Measurements from ENCODE around the gene LCN15. TPM values are rescaled to one million over a fixed set of nuclear protein-coding genes. Genes with fewer than 3 reads are reported as not detected.

Gene LCN15
- total RNA-seq, 1 donor from 2014 or later: not detected

DNA sequence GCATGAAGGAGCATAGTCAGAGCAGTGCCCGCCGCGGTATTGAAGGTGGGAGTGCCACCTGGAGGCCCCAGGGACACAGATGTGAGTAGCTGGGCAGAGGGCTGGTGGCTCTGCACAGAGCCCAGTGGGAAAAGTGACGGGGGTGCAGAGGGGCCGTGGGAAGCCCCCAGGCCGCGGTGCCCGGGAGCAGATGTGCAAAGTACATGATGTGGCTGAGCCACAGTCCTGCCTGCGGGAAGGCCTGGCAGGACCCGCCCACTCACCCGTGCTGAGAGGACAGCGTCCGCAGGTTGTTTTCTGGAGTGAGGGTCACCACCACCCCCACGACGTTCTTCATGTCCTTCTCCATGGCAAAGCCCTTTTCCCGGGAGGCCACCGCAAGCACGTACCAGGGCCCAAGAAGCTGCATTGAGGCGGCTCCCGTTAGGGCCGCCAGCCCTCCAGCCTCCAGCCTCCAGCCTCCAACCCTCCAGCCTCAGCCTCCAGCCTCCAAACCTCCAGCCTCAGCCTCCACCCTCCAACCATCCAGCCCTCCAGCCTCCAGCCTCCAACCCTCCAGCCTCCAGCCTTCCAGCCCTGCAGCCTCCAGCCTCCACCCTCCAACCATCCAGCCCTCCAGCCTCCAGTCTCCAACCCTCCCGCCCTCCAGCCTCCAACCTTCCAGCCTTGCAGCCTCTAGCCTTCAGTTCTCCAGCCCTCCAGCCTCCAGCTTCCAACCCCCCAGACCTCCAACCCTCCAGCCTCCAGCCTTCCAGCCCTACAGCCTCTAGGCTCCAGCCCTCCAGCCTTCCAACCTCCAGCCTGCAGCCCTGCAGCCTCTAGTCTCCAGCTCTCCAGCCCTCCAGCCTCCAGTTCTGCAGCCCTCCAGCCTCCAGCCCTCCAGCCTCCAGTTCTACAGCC, 16.9 kb downstream of the LCN15 start:
- Mint-ChIP-seq H3K27me3 (ENCODE audit: low read depth, unreplicated experiment) (peaks cover 14% of the 10 kb centered on the region), H3K4me3 (ENCODE audit: unreplicated experiment) (no peak overlapping the region), H3K27ac (ENCODE audit: unreplicated experiment) (no peak overlapping the region), H3K9me3 (ENCODE audit: unreplicated experiment) (peaks cover 10% of the 10 kb centered on the region), H3K4me1 (ENCODE audit: low read depth, unreplicated experiment) (no peaks in the 10 kb centered on the region), H3K36me3 (ENCODE audit: low read depth, unreplicated experiment) (peaks cover 2% of the 10 kb centered on the region)
- TF ChIP-seq, protein P1, sequence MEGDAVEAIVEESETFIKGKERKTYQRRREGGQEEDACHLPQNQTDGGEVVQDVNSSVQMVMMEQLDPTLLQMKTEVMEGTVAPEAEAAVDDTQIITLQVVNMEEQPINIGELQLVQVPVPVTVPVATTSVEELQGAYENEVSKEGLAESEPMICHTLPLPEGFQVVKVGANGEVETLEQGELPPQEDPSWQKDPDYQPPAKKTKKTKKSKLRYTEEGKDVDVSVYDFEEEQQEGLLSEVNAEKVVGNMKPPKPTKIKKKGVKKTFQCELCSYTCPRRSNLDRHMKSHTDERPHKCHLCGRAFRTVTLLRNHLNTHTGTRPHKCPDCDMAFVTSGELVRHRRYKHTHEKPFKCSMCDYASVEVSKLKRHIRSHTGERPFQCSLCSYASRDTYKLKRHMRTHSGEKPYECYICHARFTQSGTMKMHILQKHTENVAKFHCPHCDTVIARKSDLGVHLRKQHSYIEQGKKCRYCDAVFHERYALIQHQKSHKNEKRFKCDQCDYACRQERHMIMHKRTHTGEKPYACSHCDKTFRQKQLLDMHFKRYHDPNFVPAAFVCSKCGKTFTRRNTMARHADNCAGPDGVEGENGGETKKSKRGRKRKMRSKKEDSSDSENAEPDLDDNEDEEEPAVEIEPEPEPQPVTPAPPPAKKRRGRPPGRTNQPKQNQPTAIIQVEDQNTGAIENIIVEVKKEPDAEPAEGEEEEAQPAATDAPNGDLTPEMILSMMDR (IDR thresholded peaks at IDR 0.05; ENCODE audit: insufficient read depth, low read depth, low read length): no peak
- no peak for TF ChIP-seq EZH2 (IDR thresholded peaks at IDR 0.05; ENCODE audit: insufficient read depth, low read length)
- no peaks in the 10 kb centered on the region for H3K79me2 ChIP-seq (ENCODE audit: insufficient read depth, low read length)
- FAIRE-seq (no peak), DNase-seq (ENCODE audit: low read depth) (no peak)
- H3K27me3 ChIP-seq (ENCODE audit: insufficient read depth, low read length): peaks cover 5% of the 10 kb centered on the region
- no peak overlapping the region for H2AFZ ChIP-seq (ENCODE audit: low read depth, low read length)
- H3K4me1 ChIP-seq (ENCODE audit: insufficient read depth, low read length): no peaks in the 10 kb centered on the region
- H3K9ac ChIP-seq (ENCODE audit: low read length): no peak overlapping the region
- no peaks in the 10 kb centered on the region for H3K9me3 ChIP-seq (ENCODE audit: insufficient read depth, low read depth, low read length)
- no peak overlapping the region for H3K4me3 ChIP-seq (ENCODE audit: insufficient read depth, low read depth, low read length)
- no peaks in the 10 kb centered on the region for H4K20me1 ChIP-seq (ENCODE audit: insufficient read depth, low read length)
- no peaks in the 10 kb centered on the region for H3K36me3 ChIP-seq (ENCODE audit: insufficient read depth, low read length)
- H3K4me2 ChIP-seq (ENCODE audit: low read length): no peak overlapping the region
- H3K27ac ChIP-seq (ENCODE audit: low read depth, low read length): no peak overlapping the region

DNA sequence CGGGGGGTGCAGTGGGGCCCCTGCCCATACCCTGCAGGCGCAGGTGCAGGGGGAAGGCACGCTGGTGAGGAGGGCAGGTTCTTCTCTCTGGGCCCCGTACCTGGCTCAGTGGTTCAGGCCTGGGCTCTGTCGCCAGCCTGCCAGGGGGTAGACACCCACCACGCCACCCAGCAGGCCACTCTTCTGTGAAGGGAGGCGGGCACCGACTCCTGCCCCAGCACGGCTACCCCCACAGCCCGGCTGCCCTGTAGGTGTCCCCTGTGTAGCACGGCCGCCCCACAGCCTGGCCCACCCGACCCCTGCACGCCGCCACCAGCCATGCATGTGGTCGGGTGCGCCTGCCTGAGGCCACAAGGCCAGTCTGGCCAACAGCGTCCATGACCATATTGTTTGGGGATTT, 17.7 kb downstream of the LCN15 start:
- Histone ChIP-seq H3K4me1 (ENCODE audit: insufficient read depth, low read length) (no peaks in the 10 kb centered on the region), H2AFZ (ENCODE audit: low read depth, low read length) (no peak overlapping the region), H3K79me2 (ENCODE audit: insufficient read depth, low read length) (no peaks in the 10 kb centered on the region), H3K9ac (ENCODE audit: low read length) (no peak overlapping the region), H3K4me3 (ENCODE audit: insufficient read depth, low read depth, low read length) (no peak overlapping the region), H3K9me3 (ENCODE audit: insufficient read depth, low read depth, low read length) (no peaks in the 10 kb centered on the region), H3K36me3 (ENCODE audit: insufficient read depth, low read length) (no peaks in the 10 kb centered on the region), H3K27ac (ENCODE audit: low read depth, low read length) (no peak overlapping the region), H3K27me3 (ENCODE audit: insufficient read depth, low read length) (peaks cover 9% of the 10 kb centered on the region), H4K20me1 (ENCODE audit: insufficient read depth, low read length) (no peaks in the 10 kb centered on the region), H3K4me2 (ENCODE audit: low read length) (no peak overlapping the region)
- Mint-ChIP-seq H3K36me3 (ENCODE audit: low read depth, unreplicated experiment) (peaks cover 2% of the 10 kb centered on the region), H3K27ac (ENCODE audit: unreplicated experiment) (no peak overlapping the region), H3K4me1 (ENCODE audit: low read depth, unreplicated experiment) (no peaks in the 10 kb centered on the region), H3K9me3 (ENCODE audit: unreplicated experiment) (peaks cover 4% of the 10 kb centered on the region), H3K4me3 (ENCODE audit: unreplicated experiment) (no peak overlapping the region), H3K27me3 (ENCODE audit: low read depth, unreplicated experiment) (peaks cover 10% of the 10 kb centered on the region)
- TF ChIP-seq, protein P1 (IDR thresholded peaks at IDR 0.05; ENCODE audit: insufficient read depth, low read depth, low read length): no peak
- no peak for TF ChIP-seq EZH2 (IDR thresholded peaks at IDR 0.05; ENCODE audit: insufficient read depth, low read length)
- no peak for DNase-seq (ENCODE audit: low read depth)
- no peak for FAIRE-seq

DNA sequence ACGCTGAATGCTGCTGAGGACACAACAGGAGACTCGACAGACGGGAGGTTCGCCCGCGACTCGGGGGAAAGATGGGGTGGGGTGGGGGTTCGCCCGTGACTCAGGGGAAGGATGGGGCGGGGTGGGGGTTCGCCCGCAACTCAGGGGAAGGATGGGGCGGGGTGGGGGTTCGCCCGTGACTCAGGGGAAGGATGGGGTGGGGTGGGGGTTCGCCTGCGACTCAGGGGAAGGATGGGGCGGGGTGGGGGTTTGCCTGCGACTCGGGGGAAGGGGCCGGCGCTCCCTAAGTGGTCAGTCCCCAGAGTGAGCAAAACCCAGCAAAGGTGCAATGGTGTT, 18.2 kb downstream of the LCN15 start:
- peaks cover 14% of the 10 kb centered on the region for H3K27me3 ChIP-seq (ENCODE audit: insufficient read depth, low read length)
- DNase-seq (ENCODE audit: low read depth) (no peak), FAIRE-seq (no peak)
- Mint-ChIP-seq H3K9me3 (ENCODE audit: unreplicated experiment) (no peaks in the 10 kb centered on the region), H3K27me3 (ENCODE audit: low read depth, unreplicated experiment) (peaks cover 8% of the 10 kb centered on the region), H3K4me3 (ENCODE audit: unreplicated experiment) (no peak overlapping the region), H3K4me1 (ENCODE audit: low read depth, unreplicated experiment) (no peaks in the 10 kb centered on the region), H3K36me3 (ENCODE audit: low read depth, unreplicated experiment) (peaks cover 2% of the 10 kb centered on the region), H3K27ac (ENCODE audit: unreplicated experiment) (no peak overlapping the region)
- H3K4me3 ChIP-seq (ENCODE audit: insufficient read depth, low read depth, low read length): no peak overlapping the region
- no peak overlapping the region for H2AFZ ChIP-seq (ENCODE audit: low read depth, low read length)
- no peak overlapping the region for H3K4me2 ChIP-seq (ENCODE audit: low read length)
- H3K36me3 ChIP-seq (ENCODE audit: insufficient read depth, low read length): no peaks in the 10 kb centered on the region
- no peak overlapping the region for H3K27ac ChIP-seq (ENCODE audit: low read depth, low read length)
- TF ChIP-seq, protein P1 (IDR thresholded peaks at IDR 0.05; ENCODE audit: insufficient read depth, low read depth, low read length): no peak
- no peak for TF ChIP-seq EZH2 (IDR thresholded peaks at IDR 0.05; ENCODE audit: insufficient read depth, low read length)
- H3K9ac ChIP-seq (ENCODE audit: low read length): no peak overlapping the region
- no peaks in the 10 kb centered on the region for H3K9me3 ChIP-seq (ENCODE audit: insufficient read depth, low read depth, low read length)
- H3K4me1 ChIP-seq (ENCODE audit: insufficient read depth, low read length): no peaks in the 10 kb centered on the region
- no peaks in the 10 kb centered on the region for H4K20me1 ChIP-seq (ENCODE audit: insufficient read depth, low read length)
- no peaks in the 10 kb centered on the region for H3K79me2 ChIP-seq (ENCODE audit: insufficient read depth, low read length)

All from astrocyte (in vitro differentiated cells and primary cell).